ENCODE data around the gene CIC.

The CIC gene

GRCh38 chr19:42228641-42229040, 40.4 kb upstream of the CIC start:
- DNase-seq (ENCODE audit: low read depth) = no peak
- no peak for TF ChIP-seq CTCF (conservative IDR thresholded peaks at IDR 0.05; ENCODE audit: low read length)
- no peak overlapping the region for H3K4me3 ChIP-seq (ENCODE audit: low read length)

GRCh38 chr19:42229301-42229854, 39.7 kb upstream of the CIC start:
- no peak for DNase-seq (ENCODE audit: low read depth)
- TF ChIP-seq CTCF (conservative IDR thresholded peaks at IDR 0.05; ENCODE audit: low read length) = no peak; the same call in 1 of the 2 replicates
- no peak overlapping the region for H3K4me3 ChIP-seq (ENCODE audit: low read length)

GRCh38 chr19:42229855-42230351, 39.1 kb upstream of the CIC start:
- H3K4me3 ChIP-seq (ENCODE audit: low read length) = no peak overlapping the region
- DNase-seq (ENCODE audit: low read depth) = peak; percentile 38
- no peak for TF ChIP-seq CTCF (conservative IDR thresholded peaks at IDR 0.05; ENCODE audit: low read length)

- TF ChIP-seq CTCF (conservative IDR thresholded peaks at IDR 0.05; ENCODE audit: low read length) = no peak
- H3K4me3 ChIP-seq (ENCODE audit: low read length) = no peak overlapping the region
- DNase-seq (ENCODE audit: low read depth) = no peak
Measured at GRCh38 chr19:42230571-42230970, 38.5 kb upstream of the CIC start.

GRCh38 chr19:42232435-42232834, 36.6 kb upstream of the CIC start:
- DNase-seq (ENCODE audit: low read depth) = no peak
- H3K4me3 ChIP-seq (ENCODE audit: low read length) = no peak overlapping the region
- TF ChIP-seq CTCF (conservative IDR thresholded peaks at IDR 0.05; ENCODE audit: low read length) = no peak

- H3K4me3 ChIP-seq (ENCODE audit: low read length) = no peak overlapping the region
- no peak for DNase-seq (ENCODE audit: low read depth)
- TF ChIP-seq CTCF (conservative IDR thresholded peaks at IDR 0.05; ENCODE audit: low read length) = no peak
Measured at GRCh38 chr19:42233106-42233505, 35.9 kb upstream of the CIC start.

- no peak for DNase-seq (ENCODE audit: low read depth)
- TF ChIP-seq CTCF (conservative IDR thresholded peaks at IDR 0.05; ENCODE audit: low read length) = no peak
Measured at GRCh38 chr19:42233678-42234292, 35.3 kb upstream of the CIC start.

More at GRCh38 chr19:42233678-42234292, 35.3 kb upstream of the CIC start:
- no peak overlapping the region for H3K4me3 ChIP-seq (ENCODE audit: low read length)
